Lung microvascular endothelial cell (primary cell): ENCODE results near the gene MRPL51. TPM values are rescaled to one million over a fixed set of nuclear protein-coding genes. Genes with fewer than 3 reads are reported as not detected.

Experiments
- DNase-seq, 2 donors: peaks; one replicate each; pipeline versions ENCODE4 v3.0.0 to v3.0.0-alpha.2; 2010; ENCODE audit warnings: low read depth in 2 of 2
- total RNA-seq: library from RNA; depleted of rRNA; stranded (reverse); fragments of >200 nt; gene quantifications from 2 replicates; pipeline ENCODE4 v1.2.1, GENCODE V29; 2014

The MRPL51 gene
- 121 and 130 TPM in 2 replicates for total RNA-seq

DNA sequence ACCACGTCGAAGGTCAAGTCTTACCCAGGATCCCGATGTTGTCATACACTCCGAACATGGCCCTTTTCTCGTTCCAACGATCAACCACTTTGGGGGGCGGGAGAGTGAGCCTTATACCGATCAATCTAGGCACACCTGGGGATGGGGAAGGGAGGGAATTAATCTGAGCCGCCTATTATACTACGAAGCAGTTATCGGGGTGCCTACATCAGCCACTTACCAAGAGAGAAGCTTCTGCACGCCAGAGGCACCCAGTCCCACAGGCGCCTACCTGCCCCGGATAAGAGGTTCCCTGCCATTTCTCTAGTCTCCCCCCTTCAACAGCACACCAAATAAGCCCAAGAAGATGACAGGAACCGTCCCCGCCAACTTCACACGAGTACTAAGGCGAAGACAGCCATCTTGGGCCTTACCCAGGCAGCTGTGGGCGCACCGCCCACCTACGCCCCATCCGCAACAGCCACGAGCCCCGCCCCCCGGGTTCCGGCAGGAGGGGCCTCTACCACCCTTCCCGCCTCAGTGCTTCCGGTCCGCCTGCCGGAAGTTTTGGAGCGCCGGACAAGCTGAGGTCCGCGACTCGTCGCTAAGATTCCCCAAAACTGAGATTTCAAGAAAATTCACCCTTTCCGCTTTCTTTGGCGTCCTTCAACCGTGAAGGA lies at the start of gene MRPL51:
MRPL51 (minus strand) TSS at position 425 of the 659 bp plus-strand sequence; CDS start at position 299, 126 bp downstream.
- peak; percentile 96 to 97 for DNase-seq

DNA sequence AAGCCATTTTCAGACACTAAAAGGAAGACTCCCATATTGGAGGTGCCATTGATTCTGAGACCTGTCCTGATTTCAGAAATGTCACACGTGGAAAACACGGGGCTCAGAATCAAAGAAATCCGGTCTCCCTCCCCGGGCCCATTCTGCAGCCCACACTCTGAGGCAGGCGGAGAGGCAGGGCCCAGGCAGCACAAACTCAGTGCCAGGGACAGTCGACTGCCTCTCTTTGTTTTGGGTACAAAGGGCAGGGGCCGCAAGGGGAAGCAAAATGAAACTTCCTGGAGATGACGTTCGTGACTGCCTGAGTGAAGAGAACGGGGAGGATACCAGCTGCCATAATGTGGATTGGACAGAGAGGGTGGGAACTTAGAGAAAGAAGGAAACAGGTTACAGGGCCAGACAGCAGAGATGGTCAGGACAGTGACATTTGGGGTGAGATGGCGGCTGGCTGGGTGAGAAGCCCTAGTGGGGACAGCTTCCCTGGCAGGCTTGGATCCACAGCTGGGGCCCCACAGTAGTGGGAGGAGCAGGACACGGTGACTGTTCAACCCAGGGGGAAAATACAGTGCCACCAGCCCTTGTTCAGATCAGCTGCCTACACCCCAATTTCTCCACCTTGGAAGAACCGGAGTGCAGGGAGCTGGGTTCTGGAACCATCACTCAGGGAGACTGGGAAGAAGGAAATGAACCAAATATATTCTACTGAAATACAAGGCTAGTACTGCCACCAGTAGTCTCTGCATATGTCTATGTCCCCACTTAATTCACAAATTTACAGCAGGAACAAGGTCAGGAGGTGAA lies 49.3 kb upstream of the MRPL51 start:
- DNase-seq = peak; percentile 68 to 79

DNA sequence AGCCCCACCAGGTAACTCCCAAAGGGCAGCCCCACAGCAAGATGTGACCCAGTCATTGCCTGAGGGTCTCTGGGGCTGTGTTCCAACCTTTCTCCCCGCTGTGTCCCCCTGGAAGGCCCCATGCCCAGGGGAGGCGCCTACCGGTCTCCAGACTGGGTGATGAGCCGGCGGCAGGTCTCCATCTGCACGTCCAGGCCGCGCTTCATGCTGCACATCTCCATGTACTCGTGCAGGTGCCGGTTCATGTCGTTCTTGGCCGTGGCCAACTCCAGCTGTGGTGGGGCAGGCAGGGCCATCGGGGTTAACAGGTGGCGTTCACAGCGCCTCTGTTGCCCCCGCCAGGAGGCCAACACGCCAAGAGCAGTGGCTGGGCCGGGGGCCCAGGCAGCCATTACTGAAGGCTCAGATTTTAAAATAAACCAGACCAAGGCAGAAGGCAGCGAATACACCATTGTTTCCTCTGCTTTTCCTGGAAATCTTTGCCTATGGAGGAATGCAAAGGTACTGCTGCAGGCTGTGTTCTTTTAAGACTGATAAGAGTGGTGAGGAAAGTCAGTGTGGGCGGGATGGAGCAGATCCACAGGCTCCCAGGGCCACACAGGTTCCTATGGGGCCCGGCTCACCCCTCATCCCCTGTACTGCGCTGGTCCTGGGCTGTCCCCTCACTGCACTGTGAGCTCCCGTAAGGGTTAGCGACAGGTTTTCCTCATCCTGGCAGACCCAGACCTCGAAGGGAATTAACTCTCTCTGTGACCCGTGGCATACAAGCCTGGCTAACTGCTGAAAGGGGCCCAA lies 48.5 kb upstream of the MRPL51 start:
- no peak for DNase-seq

DNA sequence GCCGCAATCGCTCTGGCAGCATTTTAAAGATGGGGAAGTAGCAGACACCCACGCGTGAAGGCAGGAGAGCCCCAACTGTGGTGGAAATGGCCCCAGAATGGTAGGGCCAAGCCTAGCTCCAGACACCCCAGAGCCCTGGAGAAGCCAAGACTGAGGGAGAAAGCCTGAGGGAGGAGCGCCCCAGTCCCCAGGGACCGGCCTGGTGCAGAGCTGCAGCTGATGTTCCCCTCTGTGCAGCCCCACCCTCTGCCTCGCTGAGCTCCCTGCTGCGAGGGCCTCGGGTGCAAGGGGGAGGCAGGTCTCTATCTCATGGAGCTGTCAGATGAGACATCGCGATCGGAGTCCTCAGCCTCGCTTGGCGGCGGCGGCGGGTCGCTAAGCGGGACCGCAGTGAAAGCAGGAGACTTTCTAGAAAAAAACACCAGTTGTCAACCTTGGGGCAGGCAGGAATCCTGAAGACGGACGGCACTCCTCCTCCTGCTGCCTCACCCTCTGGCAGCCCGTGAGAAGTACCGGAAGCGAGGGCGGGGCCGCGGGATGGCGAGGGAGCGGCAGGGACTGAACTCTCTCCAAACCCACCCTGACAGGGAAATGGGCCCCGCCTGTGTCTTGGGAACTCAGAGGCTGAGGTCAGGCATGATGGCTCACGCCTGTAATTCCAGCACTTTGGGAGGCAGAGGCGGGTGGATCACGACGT lies 47.3 kb upstream of the MRPL51 start:
- DNase-seq = peak in 1 of 2 donors; percentile 96

DNA sequence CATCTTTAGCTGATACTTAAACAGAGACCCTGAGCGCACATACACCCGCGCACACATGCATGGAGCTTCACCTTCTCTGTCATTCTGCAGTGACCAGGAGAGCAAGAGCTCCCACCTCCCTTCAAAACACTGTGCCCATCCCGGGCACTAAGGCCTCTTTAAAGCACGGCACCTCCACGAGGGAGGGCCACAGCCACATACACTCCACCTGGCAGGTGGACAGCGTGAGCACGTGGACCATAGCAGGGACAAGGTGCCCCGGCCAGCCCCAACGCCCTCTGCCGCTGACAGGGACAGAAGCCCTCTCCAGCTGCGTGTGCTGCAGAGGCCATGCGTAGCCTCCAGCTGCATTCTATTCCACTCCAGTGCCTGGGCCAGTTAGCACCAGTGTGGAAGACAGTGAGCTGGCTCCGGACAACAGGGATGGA lies 46.7 kb upstream of the MRPL51 start:
- DNase-seq = no peak

DNA sequence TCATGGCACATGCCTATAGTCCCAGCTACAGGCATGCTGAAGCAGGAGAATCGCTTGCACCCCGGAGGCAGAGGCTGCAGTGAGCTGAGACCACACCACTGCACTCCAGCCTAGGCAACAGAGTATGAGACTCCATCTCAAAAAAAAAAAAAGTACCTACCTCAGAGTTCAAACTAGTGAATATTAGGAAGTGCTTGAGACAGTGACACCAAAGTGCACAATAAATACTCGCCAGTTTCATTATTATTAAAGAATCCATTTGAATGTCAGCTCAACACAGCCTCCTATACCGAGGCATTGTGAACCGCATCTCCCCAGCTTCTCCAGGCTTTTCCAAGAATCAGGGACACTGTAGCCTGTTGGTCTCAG lies 46.2 kb upstream of the MRPL51 start:
- DNase-seq = no peak

DNA sequence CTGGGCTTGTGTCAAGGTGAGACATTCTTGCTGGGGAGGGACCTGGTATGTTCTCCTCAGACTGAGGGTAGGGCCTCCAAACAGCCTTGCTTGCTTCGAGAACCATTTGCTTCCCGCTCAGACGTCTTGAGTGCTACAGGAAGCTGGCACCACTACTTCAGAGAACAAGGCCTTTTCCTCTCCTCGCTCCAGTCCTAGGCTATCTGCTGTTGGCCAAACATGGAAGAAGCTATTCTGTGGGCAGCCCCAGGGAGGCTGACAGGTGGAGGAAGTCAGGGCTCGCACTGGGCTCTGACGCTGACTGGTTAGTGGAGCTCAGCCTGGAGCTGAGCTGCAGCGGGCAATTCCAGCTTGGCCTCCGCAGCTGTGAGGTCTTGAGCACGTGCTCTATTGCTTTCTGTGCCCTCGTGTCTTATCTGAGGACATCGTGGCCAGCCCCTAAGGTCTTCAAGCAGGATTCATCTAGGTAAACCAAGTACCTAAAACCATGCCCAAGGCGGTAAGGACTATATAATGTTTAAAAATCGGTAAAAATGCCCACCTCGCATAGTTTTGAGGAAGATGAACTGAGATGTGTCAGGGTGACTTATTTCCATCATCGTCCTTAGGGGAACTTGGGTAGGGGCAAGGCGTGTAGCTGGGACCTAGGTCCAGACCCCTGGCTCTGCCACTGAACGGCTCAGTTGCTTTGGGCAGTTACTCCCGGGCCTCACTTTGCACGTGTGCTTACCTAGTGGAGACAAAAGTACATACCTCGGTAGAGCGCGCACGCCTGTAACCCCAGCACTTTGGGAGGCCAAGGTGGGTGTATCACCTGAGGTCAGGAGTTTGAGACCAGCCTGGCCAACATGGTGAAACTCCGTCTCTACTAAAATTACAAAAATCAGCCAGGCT lies 45.6 kb upstream of the MRPL51 start:
- DNase-seq = peak in 1 of 2 donors; percentile 28

DNA sequence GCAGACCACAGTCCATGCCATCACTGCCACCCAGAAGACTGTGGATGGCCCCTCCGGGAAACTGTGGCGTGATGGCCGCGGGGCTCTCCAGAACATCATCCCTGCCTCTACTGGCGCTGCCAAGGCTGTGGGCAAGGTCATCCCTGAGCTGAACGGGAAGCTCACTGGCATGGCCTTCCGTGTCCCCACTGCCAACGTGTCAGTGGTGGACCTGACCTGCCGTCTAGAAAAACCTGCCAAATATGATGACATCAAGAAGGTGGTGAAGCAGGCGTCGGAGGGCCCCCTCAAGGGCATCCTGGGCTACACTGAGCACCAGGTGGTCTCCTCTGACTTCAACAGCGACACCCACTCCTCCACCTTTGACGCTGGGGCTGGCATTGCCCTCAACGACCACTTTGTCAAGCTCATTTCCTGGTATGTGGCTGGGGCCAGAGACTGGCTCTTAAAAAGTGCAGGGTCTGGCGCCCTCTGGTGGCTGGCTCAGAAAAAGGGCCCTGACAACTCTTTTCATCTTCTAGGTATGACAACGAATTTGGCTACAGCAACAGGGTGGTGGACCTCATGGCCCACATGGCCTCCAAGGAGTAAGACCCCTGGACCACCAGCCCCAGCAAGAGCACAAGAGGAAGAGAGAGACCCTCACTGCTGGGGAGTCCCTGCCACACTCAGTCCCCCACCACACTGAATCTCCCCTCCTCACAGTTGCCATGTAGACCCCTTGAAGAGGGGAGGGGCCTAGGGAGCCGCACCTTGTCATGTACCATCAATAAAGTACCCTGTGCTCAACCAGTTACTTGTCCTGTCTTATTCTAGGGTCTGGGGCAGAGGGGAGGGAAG lies 44.7 kb upstream of the MRPL51 start:
- DNase-seq = peak; percentile 92

DNA sequence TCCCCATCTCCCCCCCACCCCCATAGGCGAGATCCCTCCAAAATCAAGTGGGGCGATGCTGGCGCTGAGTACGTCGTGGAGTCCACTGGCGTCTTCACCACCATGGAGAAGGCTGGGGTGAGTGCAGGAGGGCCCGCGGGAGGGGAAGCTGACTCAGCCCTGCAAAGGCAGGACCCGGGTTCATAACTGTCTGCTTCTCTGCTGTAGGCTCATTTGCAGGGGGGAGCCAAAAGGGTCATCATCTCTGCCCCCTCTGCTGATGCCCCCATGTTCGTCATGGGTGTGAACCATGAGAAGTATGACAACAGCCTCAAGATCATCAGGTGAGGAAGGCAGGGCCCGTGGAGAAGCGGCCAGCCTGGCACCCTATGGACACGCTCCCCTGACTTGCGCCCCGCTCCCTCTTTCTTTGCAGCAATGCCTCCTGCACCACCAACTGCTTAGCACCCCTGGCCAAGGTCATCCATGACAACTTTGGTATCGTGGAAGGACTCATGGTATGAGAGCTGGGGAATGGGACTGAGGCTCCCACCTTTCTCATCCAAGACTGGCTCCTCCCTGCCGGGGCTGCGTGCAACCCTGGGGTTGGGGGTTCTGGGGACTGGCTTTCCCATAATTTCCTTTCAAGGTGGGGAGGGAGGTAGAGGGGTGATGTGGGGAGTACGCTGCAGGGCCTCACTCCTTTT lies 44.0 kb upstream of the MRPL51 start:
- peak in 1 of 2 donors; percentile 61 for DNase-seq

DNA sequence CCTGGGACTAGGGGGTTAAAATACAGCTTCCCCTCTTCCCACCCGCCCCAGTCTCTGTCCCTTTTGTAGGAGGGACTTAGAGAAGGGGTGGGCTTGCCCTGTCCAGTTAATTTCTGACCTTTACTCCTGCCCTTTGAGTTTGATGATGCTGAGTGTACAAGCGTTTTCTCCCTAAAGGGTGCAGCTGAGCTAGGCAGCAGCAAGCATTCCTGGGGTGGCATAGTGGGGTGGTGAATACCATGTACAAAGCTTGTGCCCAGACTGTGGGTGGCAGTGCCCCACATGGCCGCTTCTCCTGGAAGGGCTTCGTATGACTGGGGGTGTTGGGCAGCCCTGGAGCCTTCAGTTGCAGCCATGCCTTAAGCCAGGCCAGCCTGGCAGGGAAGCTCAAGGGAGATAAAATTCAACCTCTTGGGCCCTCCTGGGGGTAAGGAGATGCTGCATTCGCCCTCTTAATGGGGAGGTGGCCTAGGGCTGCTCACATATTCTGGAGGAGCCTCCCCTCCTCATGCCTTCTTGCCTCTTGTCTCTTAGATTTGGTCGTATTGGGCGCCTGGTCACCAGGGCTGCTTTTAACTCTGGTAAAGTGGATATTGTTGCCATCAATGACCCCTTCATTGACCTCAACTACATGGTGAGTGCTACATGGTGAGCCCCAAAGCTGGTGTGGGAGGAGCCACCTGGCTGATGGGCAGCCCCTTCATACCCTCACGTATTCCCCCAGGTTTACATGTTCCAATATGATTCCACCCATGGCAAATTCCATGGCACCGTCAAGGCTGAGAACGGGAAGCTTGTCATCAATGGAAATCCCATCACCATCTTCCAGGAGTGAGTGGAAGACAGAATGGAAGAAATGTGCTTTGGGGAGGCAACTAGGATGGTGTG lies 43.1 kb upstream of the MRPL51 start:
- no peak for DNase-seq

DNA sequence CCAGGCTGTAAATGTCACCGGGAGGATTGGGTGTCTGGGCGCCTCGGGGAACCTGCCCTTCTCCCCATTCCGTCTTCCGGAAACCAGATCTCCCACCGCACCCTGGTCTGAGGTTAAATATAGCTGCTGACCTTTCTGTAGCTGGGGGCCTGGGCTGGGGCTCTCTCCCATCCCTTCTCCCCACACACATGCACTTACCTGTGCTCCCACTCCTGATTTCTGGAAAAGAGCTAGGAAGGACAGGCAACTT lies 42.6 kb upstream of the MRPL51 start:
- DNase-seq = no peak

DNA sequence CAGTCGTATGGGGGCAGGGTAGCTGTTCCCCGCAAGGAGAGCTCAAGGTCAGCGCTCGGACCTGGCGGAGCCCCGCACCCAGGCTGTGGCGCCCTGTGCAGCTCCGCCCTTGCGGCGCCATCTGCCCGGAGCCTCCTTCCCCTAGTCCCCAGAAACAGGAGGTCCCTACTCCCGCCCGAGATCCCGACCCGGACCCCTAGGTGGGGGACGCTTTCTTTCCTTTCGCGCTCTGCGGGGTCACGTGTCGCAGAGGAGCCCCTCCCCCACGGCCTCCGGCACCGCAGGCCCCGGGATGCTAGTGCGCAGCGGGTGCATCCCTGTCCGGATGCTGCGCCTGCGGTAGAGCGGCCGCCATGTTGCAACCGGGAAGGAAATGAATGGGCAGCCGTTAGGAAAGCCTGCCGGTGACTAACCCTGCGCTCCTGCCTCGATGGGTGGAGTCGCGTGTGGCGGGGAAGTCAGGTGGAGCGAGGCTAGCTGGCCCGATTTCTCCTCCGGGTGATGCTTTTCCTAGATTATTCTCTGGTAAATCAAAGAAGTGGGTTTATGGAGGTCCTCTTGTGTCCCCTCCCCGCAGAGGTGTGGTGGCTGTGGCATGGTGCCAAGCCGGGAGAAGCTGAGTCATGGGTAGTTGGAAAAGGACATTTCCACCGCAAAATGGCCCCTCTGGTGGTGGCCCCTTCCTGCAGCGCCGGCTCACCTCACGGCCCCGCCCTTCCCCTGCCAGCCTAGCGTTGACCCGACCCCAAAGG lies 42.1 kb upstream of the MRPL51 start:
- DNase-seq = peak; percentile 92 to 95

DNA sequence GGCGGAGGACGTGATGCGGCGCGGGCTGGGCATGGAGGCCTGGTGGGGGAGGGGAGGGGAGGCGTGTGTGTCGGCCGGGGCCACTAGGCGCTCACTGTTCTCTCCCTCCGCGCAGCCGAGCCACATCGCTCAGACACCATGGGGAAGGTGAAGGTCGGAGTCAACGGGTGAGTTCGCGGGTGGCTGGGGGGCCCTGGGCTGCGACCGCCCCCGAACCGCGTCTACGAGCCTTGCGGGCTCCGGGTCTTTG lies 41.6 kb upstream of the MRPL51 start:
- peak in 1 of 2 donors; percentile 89 for DNase-seq

DNA sequence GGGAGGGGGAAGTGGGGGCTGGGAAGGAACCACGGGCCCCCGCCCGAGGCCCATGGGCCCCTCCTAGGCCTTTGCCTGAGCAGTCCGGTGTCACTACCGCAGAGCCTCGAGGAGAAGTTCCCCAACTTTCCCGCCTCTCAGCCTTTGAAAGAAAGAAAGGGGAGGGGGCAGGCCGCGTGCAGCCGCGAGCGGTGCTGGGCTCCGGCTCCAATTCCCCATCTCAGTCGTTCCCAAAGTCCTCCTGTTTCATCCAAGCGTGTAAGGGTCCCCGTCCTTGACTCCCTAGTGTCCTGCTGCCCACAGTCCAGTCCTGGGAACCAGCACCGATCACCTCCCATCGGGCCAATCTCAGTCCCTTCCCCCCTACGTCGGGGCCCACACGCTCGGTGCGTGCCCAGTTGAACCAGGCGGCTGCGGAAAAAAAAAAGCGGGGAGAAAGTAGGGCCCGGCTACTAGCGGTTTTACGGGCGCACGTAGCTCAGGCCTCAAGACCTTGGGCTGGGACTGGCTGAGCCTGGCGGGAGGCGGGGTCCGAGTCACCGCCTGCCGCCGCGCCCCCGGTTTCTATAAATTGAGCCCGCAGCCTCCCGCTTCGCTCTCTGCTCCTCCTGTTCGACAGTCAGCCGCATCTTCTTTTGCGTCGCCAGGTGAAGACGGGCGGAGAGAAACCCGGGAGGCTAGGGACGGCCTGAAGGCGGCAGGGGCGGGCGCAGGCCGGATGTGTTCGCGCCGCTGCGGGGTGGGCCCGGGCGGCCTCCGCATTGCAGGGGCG lies 41.0 kb upstream of the MRPL51 start, which contains the start of gene GAPDH:
GAPDH (plus strand) TSS at position 595 of the 772 bp plus-strand sequence. CDS start 316 bp downstream, outside the sequence.
- DNase-seq = peak; percentile 95 to 98

DNA sequence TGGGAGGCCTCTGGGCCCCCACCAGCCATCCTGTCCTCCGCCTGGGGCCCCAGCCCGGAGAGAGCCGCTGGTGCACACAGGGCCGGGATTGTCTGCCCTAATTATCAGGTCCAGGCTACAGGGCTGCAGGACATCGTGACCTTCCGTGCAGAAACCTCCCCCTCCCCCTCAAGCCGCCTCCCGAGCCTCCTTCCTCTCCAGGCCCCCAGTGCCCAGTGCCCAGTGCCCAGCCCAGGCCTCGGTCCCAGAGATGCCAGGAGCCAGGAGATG lies 40.5 kb upstream of the MRPL51 start:
- no peak for DNase-seq

DNA sequence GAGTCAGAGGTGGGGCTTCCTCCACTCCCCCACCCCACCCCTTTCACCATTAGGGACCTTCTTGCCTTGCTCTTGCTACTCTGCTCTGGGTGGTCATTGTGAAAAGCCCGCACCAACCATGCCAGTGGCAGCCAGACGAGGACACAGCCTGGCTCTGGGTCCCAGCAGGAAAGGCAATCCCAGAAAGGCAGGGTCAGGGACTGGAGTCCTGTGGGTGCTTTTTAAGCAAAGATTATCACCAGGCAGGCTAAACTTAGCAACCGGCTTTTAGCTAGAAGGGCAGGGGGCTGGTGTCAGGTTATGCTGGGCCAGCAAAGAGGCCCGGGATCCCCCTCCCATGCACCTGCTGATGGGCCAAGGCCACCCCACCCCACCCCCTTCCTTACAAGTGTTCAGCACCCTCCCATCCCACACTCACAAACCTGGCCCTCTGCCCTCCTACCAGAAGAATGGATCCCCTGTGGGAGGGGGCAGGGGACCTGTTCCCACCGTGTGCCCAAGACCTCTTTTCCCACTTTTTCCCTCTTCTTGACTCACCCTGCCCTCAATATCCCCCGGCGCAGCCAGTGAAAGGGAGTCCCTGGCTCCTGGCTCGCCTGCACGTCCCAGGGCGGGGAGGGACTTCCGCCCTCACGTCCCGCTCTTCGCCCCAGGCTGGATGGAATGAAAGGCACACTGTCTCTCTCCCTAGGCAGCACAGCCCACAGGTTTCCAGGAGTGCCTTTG lies 40.0 kb upstream of the MRPL51 start:
- peak; percentile 54 to 71 for DNase-seq
